Ovary (tissue), 9 donors: ENCODE data around the gene MAGEC3. TPM values are rescaled to one million over a fixed set of nuclear protein-coding genes. Genes with fewer than 3 reads are reported as not detected.

Experiments
- DNase-seq, 5 donors: peaks; one replicate each; pipeline ENCODE4 v3.0.0-alpha.2; 2019 to 2020
- H3K27ac ChIP-seq, 2 donors: fragments of 200-600 bp; one replicate each; pipeline versions ENCODE4 v1.5.1 to v1.8.0; 2019 to 2022
- H3K27me3 ChIP-seq: fragments of 200-600 bp; one replicate; pipeline ENCODE4 v1.8.0; 2022
- H3K36me3 ChIP-seq: fragments of 200-600 bp; sonication (generic); one replicate; pipeline ENCODE4 v1.5.1; 2019
- H3K4me1 ChIP-seq: one replicate; pipeline ENCODE4 v1.8.1; 2013; ENCODE audit warnings: mild to moderate bottlenecking, moderate library complexity; ENCODE audit not compliant: insufficient read depth
- H3K4me3 ChIP-seq: fragments of 200-600 bp; sonication (generic); one replicate; pipeline ENCODE4 v1.5.1; 2017
- H3K9me3 ChIP-seq, 2 donors: fragments of 200-600 bp in 1 of 2; sonication (generic) in 1 of 2; one replicate each; pipeline versions ENCODE4 v1.5.1 to v1.8.1; 2013 to 2019; ENCODE audit warnings: mild to moderate bottlenecking in 1 of 2, moderate library complexity in 1 of 2
- CTCF ChIP-seq, 3 donors: fragments of 450-650 bp in 2 of 3; fragments of 200-600 bp in 1 of 3; IDR thresholded peaks; one replicate each; pipeline versions ENCODE4 v1.5.1 to v1.8.0; 2016 to 2022; ENCODE audit warnings: antibody characterized with exemption in 3 of 3, mild to moderate bottlenecking in 1 of 3
- EP300 ChIP-seq: sonication (generic); formaldehyde crosslinking; IDR thresholded peaks from one replicate; pipeline ENCODE4 v1.6.1; 2017; ENCODE audit warnings: antibody characterized with exemption
- POLR2A ChIP-seq: fragments of 450-650 bp; IDR thresholded peaks from one replicate; pipeline ENCODE4 v1.6.1; 2017; ENCODE audit warnings: antibody characterized with exemption, mild to moderate bottlenecking, moderate library complexity
- WGBS, 3 donors: extraction: QIAGEN DNeasy Blood & Tissue Kit in 1 of 3; methylation state at CpG; one replicate each; pipeline versions ENCODE4 v1.1.5 to v1.1.7; 2013 to 2017; 5-methylcytosine and 5-hydroxymethylcytosine counted together
- intact Hi-C, 4 donors: fragments of 100-400 bp; cut with DNase I; formaldehyde crosslinking; loops; one replicate each; pipeline versions ENCODE4 v1.11.0 to v1.15.1; 2022 to 2023
- polyA plus RNA-seq, 2 donors: library from polyadenylated mRNA; stranded (reverse); fragments of 200-250 nt in 1 of 2; fragments of 350-450 nt in 1 of 2; fragmentation: Illumina TruSeq in 1 of 2; extraction: RNeasy Lipid Tissue Mini Kit (QIAGEN cat#74804) in 1 of 2; gene quantifications; one replicate each; pipeline ENCODE4 v1.2.3, GENCODE V29; 2013 to 2014
- total RNA-seq, 7 donors: library from RNA; depleted of rRNA in 2 of 7; stranded (reverse); fragments of >200 nt in 2 of 7; fragmentation: NEBNext Ultra II Directional in 3 of 7; extraction: Animal tissue kit (Norgen Biotek cat#: 25700) in 3 of 7; gene quantifications; one replicate each; pipeline versions ENCODE4 v1.1.0 to v1.2.4, GENCODE V29; 2016 to 2023
- donor health status: DM: no; HTN: no; CAD: no; lungs with moderate emphysema.
- donor health status: DM: no; HTN: no; CAD: no.
- donor health status: Bipolar disorder and iron deficiency.
- donor health status: DM: yes; HTN: yes; CAD: no.
- donor health status: DM: no; HTN: no; CAD: no.
- donor health status: DM: yes; HTN: yes; CAD: no.

MAGEC3 gene
- total and polyA plus RNA-seq, 9 donors: 0.32 to 0.69 TPM; not detected in 7

GRCh38 chrX:141904262-141904661, 66.1 kb downstream of the MAGEC3 start:
- WGBS, 3 donors: 77 to 79% (median 78%) methylated on average over 6 of the region's 6 CpGs
- no peaks in the 10 kb centered on the region for H3K36me3 ChIP-seq
- intact Hi-C loops: loop anchor here in 1 of 4 donors (5.0 kb wide), 1 partner anchor 967 kb away; no protein-coding TSS in a partner anchor
- no peak for DNase-seq
- no peaks in the 10 kb centered on the region for H3K4me1 ChIP-seq
- no peaks in the 10 kb centered on the region for H3K9me3 ChIP-seq
- H3K4me3 ChIP-seq: no peak overlapping the region
- no peak overlapping the region for H3K27ac ChIP-seq
- TF ChIP-seq POLR2A (no peak), EP300 (no peak), CTCF (IDR thresholded peaks at IDR 0.05) (no peak)
- H3K27me3 ChIP-seq: no peaks in the 10 kb centered on the region

DNA sequence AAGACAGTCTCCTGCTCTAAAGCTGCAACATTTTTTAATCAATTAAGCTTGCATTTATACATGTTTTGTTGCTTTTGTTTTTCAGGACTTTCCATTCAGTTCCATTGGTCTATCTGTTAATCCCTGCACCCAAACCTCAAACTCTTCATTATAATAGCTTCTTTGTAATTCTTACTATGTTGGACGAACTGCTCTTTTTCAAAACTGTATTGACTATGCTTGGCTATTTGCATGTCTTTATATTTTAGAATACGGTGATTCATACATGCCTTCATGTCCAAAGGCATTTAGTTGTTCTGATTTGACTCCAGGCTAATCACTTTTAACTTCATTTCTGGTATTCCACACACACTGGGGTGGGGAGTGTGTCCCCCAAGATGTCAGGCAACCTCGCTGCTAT, 79.7 kb downstream of the MAGEC3 start:
- Histone ChIP-seq H3K36me3 (no peaks in the 10 kb centered on the region), H3K27me3 (no peaks in the 10 kb centered on the region), H3K27ac (no peak overlapping the region), H3K4me1 (no peaks in the 10 kb centered on the region), H3K9me3 (no peaks in the 10 kb centered on the region), H3K4me3 (no peak overlapping the region)
- DNase-seq: no peak
- no peak for TF ChIP-seq POLR2A
- TF ChIP-seq CTCF (IDR thresholded peaks at IDR 0.05): no peak
- TF ChIP-seq EP300: no peak
- intact Hi-C loops: no loop called here
- 38 to 50% (median 43%) methylated on average over 3 of the region's 3 CpGs for WGBS, 3 donors

- WGBS, 3 donors: 42 to 70% (median 53%) methylated on average over 2 of the region's 2 CpGs
- no peaks in the 10 kb centered on the region for H3K4me1 ChIP-seq
- no peaks in the 10 kb centered on the region for H3K27me3 ChIP-seq
- no peak overlapping the region for H3K27ac ChIP-seq
- H3K4me3 ChIP-seq: no peak overlapping the region
- no peaks in the 10 kb centered on the region for H3K9me3 ChIP-seq
- TF ChIP-seq EP300: no peak
- TF ChIP-seq CTCF (IDR thresholded peaks at IDR 0.05): no peak
- TF ChIP-seq POLR2A: no peak
- H3K36me3 ChIP-seq: no peaks in the 10 kb centered on the region
- intact Hi-C loops: no loop called here
- no peak for DNase-seq
Measured at GRCh38 chrX:141924293-141924692, 86.2 kb downstream of the MAGEC3 start.

- 34 to 46% (median 44%) methylated on average over 3 of the region's 3 CpGs for WGBS, 3 donors
- intact Hi-C loops: no loop called here
- Histone ChIP-seq H3K4me3 (no peak overlapping the region), H3K4me1 (no peaks in the 10 kb centered on the region), H3K27me3 (no peaks in the 10 kb centered on the region), H3K27ac (no peak overlapping the region), H3K9me3 (no peaks in the 10 kb centered on the region), H3K36me3 (no peaks in the 10 kb centered on the region)
- DNase-seq: no peak
- TF ChIP-seq CTCF (IDR thresholded peaks at IDR 0.05) (no peak), EP300 (no peak), POLR2A (no peak)
Measured at GRCh38 chrX:141928432-141928831, 90.3 kb downstream of the MAGEC3 start.
